ENCODE measurements around the gene ZNF689. TPM values are rescaled to one million over a fixed set of nuclear protein-coding genes. Genes with fewer than 3 reads are reported as not detected.

ZNF689 gene
- total RNA-seq, 2 experiments from 2014 or later = 12.7 to 14.4 TPM

DNA sequence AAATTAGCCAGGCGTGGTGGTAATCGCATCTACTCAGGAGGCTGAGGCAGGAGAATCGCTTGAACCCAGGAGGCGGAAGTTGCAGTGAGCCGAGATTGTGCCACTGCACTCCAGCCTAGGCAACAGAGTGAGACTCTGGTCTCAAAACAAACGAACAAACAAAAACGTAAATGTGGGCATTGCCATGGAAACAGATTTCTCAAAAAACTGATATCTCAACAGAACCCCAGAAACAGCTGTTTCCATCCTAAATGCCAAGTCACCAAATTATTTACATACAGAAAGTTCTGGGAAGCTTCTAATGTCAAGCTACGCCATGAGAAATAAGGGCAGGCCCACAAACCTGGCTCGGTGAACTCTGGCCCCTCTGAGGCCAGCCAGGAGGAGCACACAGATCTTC is 16.0 kb upstream of the ZNF689 start:
- Mint-ChIP-seq H3K36me3 (no peaks in the 10 kb centered on the region), H3K9me3 (no peaks in the 10 kb centered on the region), H3K4me3 (no peak overlapping the region), H3K27ac (no peak overlapping the region), H3K4me1 (peaks cover 8% of the 10 kb centered on the region), H3K27me3 (peaks cover 5% of the 10 kb centered on the region)
- DNase-seq = no peak
- ATAC-seq (ENCODE audit: low read depth) = no peak
- POLR2A ChIA-PET = no interaction called here

GRCh38 chr16:30623536-30624283 is 13.5 kb upstream of the ZNF689 start:
- no peak overlapping the region for H3K4me3 Mint-ChIP-seq
- DNase-seq (no peak), ATAC-seq (ENCODE audit: low read depth) (no peak)
- POLR2A ChIA-PET = no interaction called here
- H3K36me3 Mint-ChIP-seq = no peaks in the 10 kb centered on the region
- no peak overlapping the region for H3K27ac Mint-ChIP-seq
- no peaks in the 10 kb centered on the region for H3K9me3 Mint-ChIP-seq
- peaks cover 12% of the 10 kb centered on the region for H3K27me3 Mint-ChIP-seq
- H3K4me1 Mint-ChIP-seq = peaks cover 3% of the 10 kb centered on the region

DNA sequence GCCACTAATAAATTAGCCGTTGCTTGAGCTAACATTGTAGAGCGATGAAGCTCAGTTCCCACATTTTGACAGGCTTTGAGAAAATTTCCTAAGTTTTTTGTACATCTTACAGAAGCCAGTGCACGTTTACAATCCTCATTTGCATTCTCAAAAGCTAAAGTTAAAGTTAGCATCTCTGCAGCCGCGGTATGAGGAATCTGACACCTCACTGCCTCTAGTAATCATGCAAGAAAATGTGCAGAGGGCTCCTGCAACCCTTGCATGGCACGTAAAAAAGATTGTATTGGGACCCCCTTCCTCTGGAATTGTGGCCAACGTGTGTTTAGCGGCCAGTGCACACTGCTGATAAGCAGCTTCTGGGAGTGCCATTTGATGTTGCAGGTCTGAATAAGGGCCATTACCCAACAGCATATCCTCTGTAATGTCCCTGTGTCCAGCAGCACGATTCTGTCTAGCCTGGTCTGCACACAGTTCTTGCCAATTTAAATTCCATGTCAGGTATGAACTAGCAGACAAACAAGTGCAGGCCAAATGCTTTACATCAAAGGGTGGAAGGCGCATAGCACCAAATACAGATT is 12.4 kb upstream of the ZNF689 start:
- no peak for DNase-seq
- no peak for ATAC-seq (ENCODE audit: low read depth)
- no peak overlapping the region for H3K4me3 Mint-ChIP-seq
- no peaks in the 10 kb centered on the region for H3K9me3 Mint-ChIP-seq
- no peak overlapping the region for H3K27ac Mint-ChIP-seq
- no peaks in the 10 kb centered on the region for H3K36me3 Mint-ChIP-seq
- POLR2A ChIA-PET = interaction anchor here (0.6 to 2.1 kb wide), 2 partner anchors 14 to 134 kb away, joined by 3 to 6 read pairs; no protein-coding TSS in a partner anchor
- H3K4me1 Mint-ChIP-seq = peaks cover 4% of the 10 kb centered on the region
- H3K27me3 Mint-ChIP-seq = peaks cover 12% of the 10 kb centered on the region

- Mint-ChIP-seq H3K27ac (no peak overlapping the region), H3K4me1 (peaks cover 4% of the 10 kb centered on the region), H3K4me3 (no peak overlapping the region), H3K27me3 (peaks cover 12% of the 10 kb centered on the region), H3K36me3 (no peaks in the 10 kb centered on the region), H3K9me3 (no peaks in the 10 kb centered on the region)
- POLR2A ChIA-PET = interaction anchor here (2.1 kb wide), 1 partner anchor 13 kb away, joined by 6 read pairs; no protein-coding TSS in a partner anchor
- no peak for ATAC-seq (ENCODE audit: low read depth)
- no peak for DNase-seq
These were observed 11.6 kb upstream of the ZNF689 start for GRCh38 chr16:30621765-30622164.

DNA sequence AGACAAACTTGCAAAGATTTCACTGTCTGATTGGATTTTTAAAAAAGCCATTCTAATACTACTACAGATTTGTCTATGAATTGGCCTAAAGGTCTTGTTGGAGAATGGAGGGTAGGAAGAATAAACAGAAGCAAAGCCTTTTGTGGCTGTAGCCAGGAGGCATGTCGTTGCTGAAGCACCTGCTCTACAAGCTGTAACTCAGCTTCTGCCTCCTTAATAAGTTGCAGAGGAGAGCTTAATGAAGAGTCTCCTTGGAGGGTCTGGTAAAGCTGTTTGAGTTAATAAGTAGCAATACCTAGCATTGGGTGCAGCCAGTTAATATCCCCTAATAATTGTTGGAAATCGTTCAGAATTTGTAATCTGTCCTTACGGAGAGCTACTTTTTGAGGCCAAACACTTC is 10.0 kb upstream of the ZNF689 start:
- POLR2A ChIA-PET = interaction anchor here (0.6 to 1.2 kb wide), 3 partner anchors 10 to 38 kb away, joined by 3 read pairs; partner anchors contain the start of gene ZNF689
- no peak overlapping the region for H3K27ac Mint-ChIP-seq
- H3K4me3 Mint-ChIP-seq = no peak overlapping the region
- ATAC-seq (ENCODE audit: low read depth) = no peak
- DNase-seq = no peak
- H3K4me1 Mint-ChIP-seq = peaks cover 6% of the 10 kb centered on the region
- no peaks in the 10 kb centered on the region for H3K36me3 Mint-ChIP-seq
- H3K27me3 Mint-ChIP-seq = peaks cover 14% of the 10 kb centered on the region
- H3K9me3 Mint-ChIP-seq = no peaks in the 10 kb centered on the region

DNA sequence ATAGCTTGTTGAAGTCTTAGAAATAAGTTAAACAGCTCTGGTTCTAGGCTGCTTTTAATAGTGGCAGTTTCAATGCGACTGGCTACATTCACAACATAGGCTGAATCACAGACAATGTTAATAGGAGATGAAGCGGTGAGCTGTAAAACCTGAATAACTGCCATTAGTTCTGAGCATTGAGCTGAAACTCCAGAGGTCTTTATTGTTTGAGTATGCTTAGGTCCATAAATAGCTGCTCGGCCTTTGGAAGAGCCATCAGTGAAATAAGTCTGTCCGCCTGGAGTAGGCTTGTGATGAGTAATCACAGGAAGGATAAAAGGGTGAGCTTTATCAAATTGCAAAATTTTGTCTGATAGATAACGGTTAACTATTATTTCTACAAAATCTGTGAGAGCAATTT is 9.4 kb upstream of the ZNF689 start:
- Mint-ChIP-seq H3K4me3 (no peak overlapping the region), H3K27me3 (peaks cover 14% of the 10 kb centered on the region), H3K4me1 (peaks cover 6% of the 10 kb centered on the region), H3K36me3 (no peaks in the 10 kb centered on the region), H3K9me3 (no peaks in the 10 kb centered on the region), H3K27ac (no peak overlapping the region)
- DNase-seq (no peak), ATAC-seq (ENCODE audit: low read depth) (no peak)
- POLR2A ChIA-PET = interaction anchor here (0.7 to 1.2 kb wide), 2 partner anchors 9 to 38 kb away, joined by 3 read pairs; partner anchors contain the start of gene ZNF689

DNA sequence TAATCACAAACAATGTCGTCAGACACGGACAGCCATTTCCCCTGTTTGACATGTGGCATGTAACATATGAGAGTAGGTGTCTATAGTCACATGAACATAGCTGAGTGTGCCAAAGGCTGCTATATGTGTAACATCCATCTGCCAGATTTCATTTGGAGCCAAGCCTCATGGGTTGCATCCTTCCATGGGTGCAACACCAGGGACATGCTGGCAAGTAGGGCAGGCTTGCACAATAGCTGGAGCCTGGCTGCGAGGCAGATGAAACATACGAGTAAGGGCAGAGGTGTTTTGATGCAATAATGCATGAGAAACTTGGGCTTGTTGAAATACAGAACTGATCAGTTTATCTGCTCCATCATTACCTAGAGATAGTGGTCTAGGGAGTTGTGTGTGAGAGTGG is 9.0 kb upstream of the ZNF689 start:
- Mint-ChIP-seq H3K27me3 (peaks cover 14% of the 10 kb centered on the region), H3K4me3 (no peak overlapping the region), H3K4me1 (peaks cover 6% of the 10 kb centered on the region), H3K36me3 (no peaks in the 10 kb centered on the region), H3K27ac (no peak overlapping the region), H3K9me3 (no peaks in the 10 kb centered on the region)
- DNase-seq (no peak), ATAC-seq (ENCODE audit: low read depth) (no peak)
- POLR2A ChIA-PET = interaction anchor here (0.7 to 1.2 kb wide), 2 partner anchors 9 to 37 kb away, joined by 3 read pairs; partner anchors contain the start of gene ZNF689

GRCh38 chr16:30615358-30616091 is 5.3 kb upstream of the ZNF689 start:
- Mint-ChIP-seq H3K27me3 (peaks cover 9% of the 10 kb centered on the region), H3K36me3 (no peaks in the 10 kb centered on the region), H3K27ac (no peak overlapping the region), H3K9me3 (no peaks in the 10 kb centered on the region), H3K4me1 (peaks cover 11% of the 10 kb centered on the region), H3K4me3 (no peak overlapping the region)
- ATAC-seq (ENCODE audit: low read depth) (peak; percentile 79), DNase-seq (peak; percentile 82)
- POLR2A ChIA-PET = interaction anchor here (0.5 to 1.6 kb wide), 4 partner anchors 81 to 751 kb away, joined by 3 to 5 read pairs (median 4); partner anchors contain the start of genes DCTPP1 and ZNF747

DNA sequence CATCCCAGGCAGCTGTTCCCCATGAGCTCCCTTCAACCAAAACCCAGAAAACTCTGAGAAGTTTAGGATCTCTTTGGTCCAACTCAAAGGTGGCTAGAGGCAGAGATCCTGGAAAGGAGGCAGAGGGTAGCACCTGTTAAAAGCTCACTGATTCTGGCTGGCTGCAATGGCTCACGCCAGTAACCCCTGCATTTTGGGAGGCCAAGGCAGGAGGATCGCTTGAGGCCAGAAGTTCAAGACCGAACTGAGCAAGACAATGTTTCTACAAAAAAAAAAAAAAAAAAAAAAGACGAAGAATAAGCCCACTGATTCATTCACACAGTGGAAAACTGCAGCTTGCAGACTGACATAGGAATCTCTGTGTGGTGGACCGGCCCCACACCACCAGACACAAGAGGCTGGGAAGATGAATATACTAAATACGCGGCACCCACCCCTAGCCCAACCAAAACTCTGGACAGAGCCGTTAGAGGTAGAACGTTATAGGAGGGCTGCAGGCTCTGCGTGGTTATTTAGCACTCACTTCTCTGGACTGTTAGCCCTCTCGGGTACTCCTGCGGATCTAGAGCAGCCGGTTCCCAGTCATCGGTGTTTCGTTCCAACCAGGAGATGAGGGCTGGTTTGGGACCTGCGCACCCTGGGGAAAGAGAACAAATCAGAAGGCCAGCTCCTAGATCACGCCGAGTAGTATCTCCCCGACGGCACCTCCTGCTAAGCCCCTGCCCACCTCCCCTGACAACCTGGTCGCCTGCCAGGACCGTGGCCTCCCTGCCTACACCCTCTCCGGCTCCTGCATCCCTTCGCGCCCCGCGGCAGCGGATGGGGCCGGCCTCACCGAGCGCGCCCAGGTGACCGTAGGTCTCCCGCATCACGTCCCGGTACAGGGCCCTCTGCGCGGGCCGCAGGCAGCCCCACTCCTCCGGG is 925 bp downstream of the ZNF689 start:
- Mint-ChIP-seq H3K4me1 (peaks cover 24% of the 10 kb centered on the region), H3K27ac (peak overlapping the region; percentile 94), H3K9me3 (no peaks in the 10 kb centered on the region), H3K36me3 (peaks cover 20% of the 10 kb centered on the region), H3K4me3 (peak overlapping the region; percentile 96), H3K27me3 (no peaks in the 10 kb centered on the region)
- POLR2A ChIA-PET = interaction anchor here (0.6 to 4.2 kb wide), 19 partner anchors 11 to 532 kb away, joined by 3 to 22 read pairs (median 5); partner anchors contain the start of genes FBRS, PRR14, ZNF688 and ZNF747
- peak; percentile 75 for DNase-seq
- peak; percentile 41 for ATAC-seq (ENCODE audit: low read depth)

DNA sequence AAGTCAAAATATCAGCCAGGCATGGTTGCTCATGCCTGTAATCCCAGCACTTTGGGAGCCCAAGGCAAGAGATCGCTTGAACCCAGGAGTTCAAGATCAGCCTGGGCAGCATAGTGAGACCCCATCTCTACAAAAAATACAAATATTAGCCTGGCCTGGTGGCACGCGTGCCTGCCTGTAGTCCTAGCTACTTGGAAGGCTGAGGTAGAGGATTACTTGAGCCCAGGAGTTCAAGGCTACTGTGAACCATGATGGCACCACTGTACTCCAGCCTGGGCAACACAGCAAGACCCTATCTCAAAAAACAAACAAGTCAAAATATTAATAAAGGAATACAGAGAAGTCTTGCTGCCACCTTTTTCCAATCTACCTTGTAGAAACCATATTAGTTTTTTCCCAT is 4.2 kb downstream of the ZNF689 start:
- DNase-seq = no peak
- Mint-ChIP-seq H3K27ac (no peak overlapping the region), H3K27me3 (no peaks in the 10 kb centered on the region), H3K4me1 (peaks cover 23% of the 10 kb centered on the region), H3K9me3 (no peaks in the 10 kb centered on the region), H3K36me3 (peaks cover 25% of the 10 kb centered on the region), H3K4me3 (no peak overlapping the region)
- POLR2A ChIA-PET = interaction anchor here (0.7 to 2.3 kb wide), 3 partner anchors 20 to 230 kb away, joined by 3 to 8 read pairs (median 5); partner anchors contain the start of gene ZNF688
- no peak for ATAC-seq (ENCODE audit: low read depth)

DNA sequence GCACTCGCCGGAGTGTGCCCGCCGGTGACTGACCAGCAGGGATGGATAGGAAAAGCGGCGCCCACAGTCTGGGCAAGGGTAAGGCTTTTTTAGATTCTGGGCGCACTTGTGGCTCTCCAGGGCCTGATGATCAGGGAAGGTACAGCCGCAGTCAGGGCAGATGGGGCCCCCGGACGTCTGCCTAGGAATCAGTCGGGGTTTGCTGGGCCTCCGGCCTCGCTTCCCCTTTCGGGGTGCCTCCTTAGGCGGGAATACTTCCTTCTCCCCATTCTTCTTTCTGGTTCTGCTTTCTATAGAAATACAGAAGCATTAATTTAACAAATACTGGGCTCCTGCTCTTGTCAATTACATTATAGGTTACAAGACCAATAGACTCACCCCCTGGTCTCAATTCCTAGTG is 5.0 kb downstream of the ZNF689 start:
- Mint-ChIP-seq H3K4me3 (no peak overlapping the region), H3K36me3 (peaks cover 24% of the 10 kb centered on the region), H3K9me3 (no peaks in the 10 kb centered on the region), H3K27me3 (no peaks in the 10 kb centered on the region), H3K4me1 (peaks cover 18% of the 10 kb centered on the region), H3K27ac (no peak overlapping the region)
- POLR2A ChIA-PET = interaction anchor here (0.7 to 2.3 kb wide), 3 partner anchors 19 to 231 kb away, joined by 3 to 8 read pairs (median 5); partner anchors contain the start of gene ZNF688
- DNase-seq = no peak
- ATAC-seq (ENCODE audit: low read depth) = no peak

- POLR2A ChIA-PET = no interaction called here
- no peak overlapping the region for H3K27ac Mint-ChIP-seq
- ATAC-seq (ENCODE audit: low read depth) (no peak), DNase-seq (no peak)
- no peaks in the 10 kb centered on the region for H3K27me3 Mint-ChIP-seq
- peaks cover 18% of the 10 kb centered on the region for H3K4me1 Mint-ChIP-seq
- H3K9me3 Mint-ChIP-seq = no peaks in the 10 kb centered on the region
- peaks cover 23% of the 10 kb centered on the region for H3K36me3 Mint-ChIP-seq
- H3K4me3 Mint-ChIP-seq = no peak overlapping the region
These were observed 5.8 kb downstream of the ZNF689 start for GRCh38 chr16:30604316-30604947.
